ENCODE measurements around the gene MMP19.
"Not testable (repeated sequence)": the region's sequence is repeated elsewhere in the genome, so short reads cannot be mapped to it uniquely, and the experiment has no call there.

The MMP19 gene, protein sequence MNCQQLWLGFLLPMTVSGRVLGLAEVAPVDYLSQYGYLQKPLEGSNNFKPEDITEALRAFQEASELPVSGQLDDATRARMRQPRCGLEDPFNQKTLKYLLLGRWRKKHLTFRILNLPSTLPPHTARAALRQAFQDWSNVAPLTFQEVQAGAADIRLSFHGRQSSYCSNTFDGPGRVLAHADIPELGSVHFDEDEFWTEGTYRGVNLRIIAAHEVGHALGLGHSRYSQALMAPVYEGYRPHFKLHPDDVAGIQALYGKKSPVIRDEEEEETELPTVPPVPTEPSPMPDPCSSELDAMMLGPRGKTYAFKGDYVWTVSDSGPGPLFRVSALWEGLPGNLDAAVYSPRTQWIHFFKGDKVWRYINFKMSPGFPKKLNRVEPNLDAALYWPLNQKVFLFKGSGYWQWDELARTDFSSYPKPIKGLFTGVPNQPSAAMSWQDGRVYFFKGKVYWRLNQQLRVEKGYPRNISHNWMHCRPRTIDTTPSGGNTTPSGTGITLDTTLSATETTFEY

DNA sequence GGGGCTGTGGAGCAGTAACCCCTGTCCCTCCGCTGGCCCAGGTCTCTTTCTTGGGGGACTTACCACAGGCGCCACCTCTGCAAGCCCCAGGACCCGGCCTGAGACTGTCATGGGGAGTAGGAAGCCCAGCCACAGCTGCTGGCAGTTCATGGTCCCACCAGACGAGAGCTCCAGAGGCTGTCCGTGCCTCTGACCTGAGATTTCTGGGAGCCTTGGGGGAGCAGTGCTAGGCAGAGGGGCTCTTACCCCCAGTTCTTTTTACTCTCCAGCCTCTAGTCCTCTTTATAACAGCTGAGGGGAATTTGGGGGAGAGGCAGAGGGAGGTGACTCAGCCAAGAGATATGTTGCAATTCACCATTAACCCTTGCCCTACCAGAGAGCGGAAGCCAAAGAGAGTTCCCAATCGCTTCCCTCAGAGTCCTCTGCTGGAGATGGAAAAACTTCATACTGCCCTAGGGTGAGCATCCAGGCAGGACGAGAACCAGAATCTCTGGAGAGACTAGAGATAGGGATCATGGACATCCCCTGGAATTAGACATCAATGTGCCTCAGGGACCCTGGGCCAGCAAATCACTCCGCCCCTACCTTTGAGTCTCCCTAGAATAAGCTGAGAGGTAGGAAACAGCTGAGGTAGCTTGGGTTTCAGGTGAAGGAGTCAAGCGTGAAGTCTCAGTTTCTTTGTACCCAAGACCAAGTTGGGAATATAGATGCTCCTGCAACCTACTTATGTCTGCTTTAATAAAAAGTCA, at the start of gene MMP19:
Gene MMP19 (minus strand): TSS at position 256 of the 749 bp plus-strand sequence. CDS start 106 bp downstream, at position 150.
- TF ChIP-seq ZNF274 (IDR thresholded peaks at IDR 0.05; ENCODE audit: low read depth, low read length) = no peak
- no peak within 1 kb of the TSS for H3K4me3 ChIP-seq (ENCODE audit: low read length)

- no peak for TF ChIP-seq ZNF274 (IDR thresholded peaks at IDR 0.05; ENCODE audit: low read depth, low read length)
- H3K4me3 ChIP-seq (ENCODE audit: low read length) = no peak overlapping the region
Measured at GRCh38 chr12:55891310-55891709, 48.6 kb upstream of the MMP19 start.

GRCh38 chr12:55885113-55885512, 42.4 kb upstream of the MMP19 start:
- TF ChIP-seq ZNF274 (IDR thresholded peaks at IDR 0.05; ENCODE audit: low read depth, low read length) = no peak
- no peak overlapping the region for H3K4me3 ChIP-seq (ENCODE audit: low read length)

- H3K4me3 ChIP-seq (ENCODE audit: low read length) = no peak overlapping the region
- no peak for TF ChIP-seq ZNF274 (IDR thresholded peaks at IDR 0.05; ENCODE audit: low read depth, low read length)
Measured at GRCh38 chr12:55877824-55878223, 35.1 kb upstream of the MMP19 start.

GRCh38 chr12:55875704-55876467, 33.1 kb upstream of the MMP19 start:
- H3K4me3 ChIP-seq (ENCODE audit: low read length) = no peak overlapping the region
- no peak for TF ChIP-seq ZNF274 (IDR thresholded peaks at IDR 0.05; ENCODE audit: low read depth, low read length)

- no peak overlapping the region for H3K4me3 ChIP-seq (ENCODE audit: low read length)
Measured at GRCh38 chr12:55874443-55874842, 31.7 kb upstream of the MMP19 start.

GRCh38 chr12:55866454-55867004, 23.8 kb upstream of the MMP19 start:
- H3K4me3 ChIP-seq (ENCODE audit: low read length) = not testable (repeated sequence)

More at GRCh38 chr12:55874443-55874842, 31.7 kb upstream of the MMP19 start:
- no peak for TF ChIP-seq ZNF274 (IDR thresholded peaks at IDR 0.05; ENCODE audit: low read depth, low read length)

- no peak for TF ChIP-seq ZNF274 (IDR thresholded peaks at IDR 0.05; ENCODE audit: low read depth, low read length)
Measured at GRCh38 chr12:55865327-55865726, 22.6 kb upstream of the MMP19 start.

GRCh38 chr12:55862931-55863330, 20.2 kb upstream of the MMP19 start:
- not testable (repeated sequence) for H3K4me3 ChIP-seq (ENCODE audit: low read length)

More at GRCh38 chr12:55865327-55865726, 22.6 kb upstream of the MMP19 start:
- no peak overlapping the region for H3K4me3 ChIP-seq (ENCODE audit: low read length)

- H3K4me3 ChIP-seq (ENCODE audit: low read length) = no peak overlapping the region
- TF ChIP-seq ZNF274 (IDR thresholded peaks at IDR 0.05; ENCODE audit: low read depth, low read length) = no peak
Measured at GRCh38 chr12:55862286-55862685, 19.6 kb upstream of the MMP19 start.

GRCh38 chr12:55861871-55862270, 19.1 kb upstream of the MMP19 start:
- no peak for TF ChIP-seq ZNF274 (IDR thresholded peaks at IDR 0.05; ENCODE audit: low read depth, low read length)

DNA sequence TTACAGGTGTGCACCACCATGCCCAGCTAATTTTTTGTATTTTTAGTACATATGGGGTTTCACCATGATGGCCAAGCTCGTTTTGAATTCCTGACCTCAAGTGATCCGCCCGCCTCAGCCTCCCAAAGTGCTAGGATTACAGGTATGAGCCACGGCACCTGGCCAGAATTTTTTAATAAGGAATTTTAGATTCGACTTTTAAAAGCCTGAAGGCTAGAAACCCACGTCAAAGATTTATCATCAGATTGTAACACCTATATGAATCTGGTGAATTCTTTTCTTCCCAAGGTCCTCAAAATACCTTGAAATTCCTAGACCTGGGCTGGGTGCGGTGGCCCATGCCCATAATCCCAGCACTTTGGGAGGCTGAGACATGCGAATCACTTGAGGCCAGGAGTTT, 18.7 kb upstream of the MMP19 start:
- TF ChIP-seq ZNF274 (IDR thresholded peaks at IDR 0.05; ENCODE audit: low read depth, low read length) = no peak

More at GRCh38 chr12:55861871-55862270, 19.1 kb upstream of the MMP19 start:
- no peak overlapping the region for H3K4me3 ChIP-seq (ENCODE audit: low read length)

GRCh38 chr12:55852740-55853139, 10.0 kb upstream of the MMP19 start:
- no peak overlapping the region for H3K4me3 ChIP-seq (ENCODE audit: low read length)
- no peak for TF ChIP-seq ZNF274 (IDR thresholded peaks at IDR 0.05; ENCODE audit: low read depth, low read length)

More for the DNA sequence above, 18.7 kb upstream of the MMP19 start:
- no peak overlapping the region for H3K4me3 ChIP-seq (ENCODE audit: low read length)

DNA sequence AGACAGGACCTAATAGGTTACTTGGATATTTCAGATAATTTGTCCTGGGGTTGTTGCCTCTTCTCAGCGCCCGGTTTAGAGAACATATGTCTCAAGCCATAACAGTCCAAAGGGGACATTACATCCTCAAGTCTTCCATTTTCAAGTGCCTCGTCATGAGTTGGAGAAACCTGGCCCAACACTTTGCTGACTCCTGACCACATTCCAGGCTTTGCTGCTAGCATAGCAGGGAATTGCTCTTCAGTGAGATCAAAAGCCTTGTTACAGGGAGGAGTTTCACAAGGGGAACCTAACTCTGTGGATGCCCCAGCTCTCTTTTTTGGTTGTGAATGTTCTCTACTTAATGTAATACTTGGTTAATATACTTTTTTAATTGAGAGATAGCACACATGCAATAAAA, 8.2 kb upstream of the MMP19 start:
- no peak for TF ChIP-seq ZNF274 (IDR thresholded peaks at IDR 0.05; ENCODE audit: low read depth, low read length)
- H3K4me3 ChIP-seq (ENCODE audit: low read length) = no peak overlapping the region

All from GM08714 (cell line).